ENCODE measurements around the gene NR5A1.

- TF ChIP-seq, protein P1, sequence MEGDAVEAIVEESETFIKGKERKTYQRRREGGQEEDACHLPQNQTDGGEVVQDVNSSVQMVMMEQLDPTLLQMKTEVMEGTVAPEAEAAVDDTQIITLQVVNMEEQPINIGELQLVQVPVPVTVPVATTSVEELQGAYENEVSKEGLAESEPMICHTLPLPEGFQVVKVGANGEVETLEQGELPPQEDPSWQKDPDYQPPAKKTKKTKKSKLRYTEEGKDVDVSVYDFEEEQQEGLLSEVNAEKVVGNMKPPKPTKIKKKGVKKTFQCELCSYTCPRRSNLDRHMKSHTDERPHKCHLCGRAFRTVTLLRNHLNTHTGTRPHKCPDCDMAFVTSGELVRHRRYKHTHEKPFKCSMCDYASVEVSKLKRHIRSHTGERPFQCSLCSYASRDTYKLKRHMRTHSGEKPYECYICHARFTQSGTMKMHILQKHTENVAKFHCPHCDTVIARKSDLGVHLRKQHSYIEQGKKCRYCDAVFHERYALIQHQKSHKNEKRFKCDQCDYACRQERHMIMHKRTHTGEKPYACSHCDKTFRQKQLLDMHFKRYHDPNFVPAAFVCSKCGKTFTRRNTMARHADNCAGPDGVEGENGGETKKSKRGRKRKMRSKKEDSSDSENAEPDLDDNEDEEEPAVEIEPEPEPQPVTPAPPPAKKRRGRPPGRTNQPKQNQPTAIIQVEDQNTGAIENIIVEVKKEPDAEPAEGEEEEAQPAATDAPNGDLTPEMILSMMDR (conservative IDR thresholded peaks at IDR 0.05), result no peak
- no peak for TF ChIP-seq ZFX (IDR thresholded peaks at IDR 0.05)
These were observed 18.5 kb downstream of the NR5A1 start for GRCh38 chr9:124488641-124489210.
